ENCODE measurements around the gene STON2.
"Not testable (repeated sequence)": the region's sequence is repeated elsewhere in the genome, so short reads cannot be mapped to it uniquely, and the experiment has no call there.

STON2 gene

GRCh38 chr14:81264671-81265070 lies 135.5 kb downstream of the STON2 start:
- no peak for DNase-seq

DNA sequence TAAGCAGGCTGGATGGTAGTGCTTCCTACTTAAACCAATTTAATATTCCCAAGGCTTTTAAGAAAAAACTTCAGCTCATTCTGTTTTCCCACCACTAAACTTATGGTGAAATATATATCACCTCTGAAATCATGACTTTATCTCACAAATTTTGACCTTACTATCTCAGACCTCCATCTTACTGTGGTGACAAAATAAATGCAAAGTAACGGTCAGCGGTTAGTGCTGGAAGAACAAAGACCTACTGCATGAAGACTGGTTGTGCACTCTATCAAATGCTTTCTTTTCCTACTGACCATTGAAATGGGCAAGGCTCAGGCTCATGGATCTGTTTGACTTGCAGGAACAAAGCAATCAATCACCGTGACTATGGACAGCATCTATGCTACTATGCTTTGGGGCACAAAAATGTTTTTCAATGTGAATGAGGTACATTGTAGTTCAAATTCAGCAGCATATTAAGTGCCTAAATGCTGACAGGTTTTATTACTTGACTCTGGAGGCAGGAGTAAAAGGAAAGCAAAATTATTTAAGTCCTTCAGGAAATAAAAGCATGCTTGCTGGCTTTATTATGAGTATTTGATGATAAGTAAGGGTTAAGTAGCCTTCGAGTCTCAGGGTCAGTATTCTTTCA lies 136.2 kb downstream of the STON2 start:
- no peak for DNase-seq

DNA sequence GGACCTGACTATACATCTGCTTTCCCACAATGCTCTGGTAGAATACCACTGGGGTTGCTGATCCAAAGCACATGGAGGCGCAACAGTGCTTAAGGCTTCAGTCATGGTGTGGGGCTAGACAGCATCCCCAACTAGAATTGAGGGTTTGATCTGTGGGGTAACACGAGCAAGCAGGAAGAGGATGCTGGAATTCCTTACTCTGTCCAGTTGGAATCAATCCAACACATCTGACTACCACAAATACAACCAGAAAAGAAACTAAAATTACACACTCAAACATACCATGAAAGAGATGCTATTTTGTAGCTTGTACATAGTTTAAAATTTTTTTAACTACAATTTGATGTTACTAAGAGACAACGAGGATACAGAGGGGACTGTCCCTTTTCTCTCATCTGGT lies 138.9 kb downstream of the STON2 start:
- no peak for DNase-seq

- no peak for DNase-seq
These were observed 139.4 kb downstream of the STON2 start for GRCh38 chr14:81260732-81261131.

DNA sequence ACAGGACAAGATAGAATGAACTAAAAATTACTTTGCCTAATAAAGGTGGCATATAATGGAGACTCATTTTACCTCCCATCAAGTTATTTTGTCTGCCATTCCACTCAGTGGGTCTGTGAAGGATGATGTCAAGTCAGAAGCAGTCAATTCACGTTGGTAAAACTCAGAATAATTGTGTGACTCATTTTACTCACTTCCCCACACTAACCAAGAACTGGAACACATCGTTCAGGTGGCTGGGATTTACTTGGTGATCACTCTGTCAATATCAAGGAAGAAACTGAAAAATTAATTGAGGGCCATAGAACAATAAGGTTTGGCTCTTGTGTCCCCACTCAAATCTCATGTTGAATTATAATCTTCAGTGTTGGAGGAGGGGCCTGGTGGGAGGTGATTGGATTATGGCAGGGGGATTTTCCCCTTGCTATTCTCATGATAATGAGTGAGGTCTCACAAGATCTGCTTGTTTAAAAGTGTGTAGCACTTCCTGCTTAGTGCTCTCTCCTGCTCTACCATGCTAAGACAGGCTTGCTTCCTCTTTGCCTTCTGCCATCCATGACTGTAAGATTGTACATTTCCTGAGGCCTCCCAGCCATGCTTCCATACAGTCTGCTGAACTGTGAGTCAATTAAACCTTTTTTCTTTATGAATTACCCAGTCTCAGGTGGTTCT lies 143.7 kb downstream of the STON2 start:
- no peak for DNase-seq

DNA sequence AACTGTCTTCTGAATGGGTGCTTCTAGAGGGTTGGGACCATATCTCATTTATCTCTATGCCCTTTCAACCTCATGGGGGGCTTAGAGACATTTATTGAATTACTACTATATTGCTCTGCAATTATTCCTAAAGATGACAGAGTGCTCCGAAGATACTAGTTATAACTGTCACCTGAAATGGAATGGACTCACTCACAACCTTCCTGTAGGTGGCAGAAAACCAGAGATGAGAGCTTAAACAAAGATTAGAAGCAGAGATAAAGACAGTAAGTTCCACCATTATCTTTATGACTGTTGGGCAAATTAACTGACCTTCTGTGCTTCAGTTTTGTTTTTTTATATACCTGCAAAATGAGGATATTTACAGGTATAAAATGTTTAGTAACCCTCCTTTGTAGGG lies 147.8 kb downstream of the STON2 start:
- DNase-seq, result no peak

DNA sequence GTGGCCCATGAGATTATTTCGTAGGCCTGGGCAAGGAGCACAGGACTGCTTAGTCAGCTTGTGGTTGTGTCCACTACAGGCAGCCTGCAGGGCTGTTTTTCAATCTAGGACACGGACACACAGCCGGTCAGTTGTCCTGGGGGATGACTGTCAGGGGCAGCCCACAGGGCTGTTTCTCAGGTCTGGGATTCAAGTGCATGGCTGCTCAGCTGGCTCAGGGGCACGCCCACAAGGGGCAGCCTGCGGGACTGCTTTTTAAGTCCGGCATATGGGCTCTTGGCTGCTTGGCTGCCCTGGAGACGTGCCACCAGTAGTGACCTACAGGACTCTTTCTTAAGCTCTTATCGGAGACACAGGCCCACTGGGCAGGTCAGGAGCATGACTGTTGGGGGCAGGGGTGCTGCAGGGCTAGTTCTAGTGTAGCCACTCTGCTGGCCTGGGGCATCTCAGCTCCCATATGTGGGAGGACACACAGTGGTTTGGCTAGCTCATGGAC lies 152.8 kb downstream of the STON2 start:
- DNase-seq, result no peak

DNA sequence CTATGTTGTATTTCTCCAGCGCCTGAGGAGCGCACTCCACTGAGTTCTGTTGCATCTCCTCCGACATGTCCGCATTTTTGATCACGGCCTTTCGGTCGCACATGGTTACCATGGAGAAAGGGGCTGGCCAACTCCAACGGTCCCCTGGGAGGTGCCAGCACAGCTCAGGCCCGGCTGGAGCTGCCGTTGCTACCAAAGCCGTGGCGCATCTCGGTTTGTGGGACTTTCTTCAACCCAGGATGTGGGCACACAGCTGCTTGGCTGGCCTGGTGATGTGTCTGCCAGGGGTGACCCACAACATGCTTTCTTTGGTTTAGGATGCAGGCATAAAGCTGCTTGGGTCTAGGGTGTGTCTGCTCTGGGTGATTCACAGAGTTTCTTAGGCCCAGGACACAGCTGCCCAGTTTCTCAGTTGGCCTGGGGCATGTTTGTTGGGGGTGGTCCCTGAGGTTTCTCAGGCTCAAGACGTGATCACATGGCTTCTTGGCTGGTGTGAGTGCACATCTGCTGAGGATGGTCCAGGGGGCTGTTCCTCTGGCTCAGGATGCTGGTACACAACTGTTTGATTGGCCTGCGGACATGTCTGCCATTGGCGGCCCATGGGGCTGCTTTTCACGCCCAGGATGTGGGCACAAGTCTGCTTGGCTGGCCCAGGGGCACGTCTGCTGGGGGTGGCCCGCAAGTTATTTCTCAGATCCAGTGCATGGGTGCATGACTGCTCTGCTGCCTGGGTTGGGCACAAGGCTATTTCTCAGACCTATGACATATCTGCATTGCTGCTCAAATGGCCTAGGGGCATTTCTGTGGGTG lies 153.5 kb downstream of the STON2 start:
- DNase-seq, result peak; percentile 35

DNA sequence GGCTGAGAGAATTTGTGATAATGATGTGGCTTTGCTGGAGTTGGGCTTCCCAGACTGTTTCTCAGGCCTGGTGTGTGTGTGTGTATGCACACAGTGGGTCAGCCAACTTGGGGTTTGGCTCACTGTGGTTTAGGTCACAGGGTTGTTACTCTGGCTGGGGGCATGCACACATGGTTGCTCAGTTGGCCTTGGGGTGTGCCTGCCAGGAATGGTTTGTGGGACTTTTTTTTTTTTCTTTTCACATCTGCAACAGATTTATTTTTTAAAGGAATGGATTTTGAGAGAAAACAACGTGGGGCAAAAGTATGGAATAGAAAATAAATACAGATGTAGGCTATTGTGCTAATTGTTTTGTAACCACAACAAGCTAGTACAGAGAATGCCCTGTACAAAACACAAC lies 154.4 kb downstream of the STON2 start:
- DNase-seq, result peak; percentile 38

GRCh38 chr14:81244431-81244830 lies 155.7 kb downstream of the STON2 start:
- not testable (repeated sequence) for DNase-seq

DNA sequence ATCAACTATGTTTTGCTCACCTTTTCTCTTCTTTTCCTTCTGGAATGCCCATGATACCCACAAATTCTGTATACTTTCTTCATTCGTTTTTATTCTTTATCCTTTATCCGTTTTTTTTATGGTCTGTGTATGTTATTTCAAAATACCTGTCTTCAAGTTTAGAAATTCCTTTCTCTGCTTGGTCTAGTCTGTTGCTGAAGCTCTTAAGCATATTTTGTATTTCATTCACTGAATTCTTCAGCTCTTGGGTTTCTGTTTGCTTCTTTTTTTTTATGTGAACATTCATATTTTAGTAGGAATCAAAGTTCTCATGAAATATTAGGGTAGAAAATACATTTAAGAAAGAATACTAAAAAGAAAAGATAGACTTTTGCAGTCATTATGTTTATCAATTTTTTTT lies 156.6 kb downstream of the STON2 start:
- no peak for DNase-seq

- not testable (repeated sequence) for DNase-seq
These were observed 163.3 kb downstream of the STON2 start for GRCh38 chr14:81236849-81237248.

GRCh38 chr14:81236138-81236537 lies 164.0 kb downstream of the STON2 start:
- DNase-seq, result no peak

GRCh38 chr14:81235096-81235495 lies 165.0 kb downstream of the STON2 start:
- no peak for DNase-seq

GRCh38 chr14:81234278-81234677 lies 165.8 kb downstream of the STON2 start:
- peak; percentile 32 for DNase-seq

GRCh38 chr14:81233615-81234014 lies 166.5 kb downstream of the STON2 start:
- DNase-seq, result no peak

DNA sequence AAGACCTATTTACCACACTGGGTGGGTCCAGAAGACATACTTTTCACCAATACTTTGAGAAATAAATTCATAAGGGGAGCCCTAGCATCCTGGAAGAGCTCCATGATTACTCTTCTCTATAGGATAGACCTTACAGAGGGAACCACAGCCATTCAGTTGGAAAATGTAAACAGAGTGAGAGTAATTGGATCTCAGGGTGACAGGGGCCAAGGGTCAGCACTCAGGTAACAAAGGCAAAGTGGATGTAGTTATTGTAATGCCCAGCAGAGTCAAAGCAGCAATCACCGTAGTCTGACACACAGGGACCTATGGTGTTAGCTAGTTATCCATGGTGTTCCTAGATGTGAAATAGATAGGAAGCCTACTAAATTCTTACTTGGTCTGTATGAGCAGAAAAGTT lies 168.6 kb downstream of the STON2 start:
- DNase-seq, result no peak

DNA sequence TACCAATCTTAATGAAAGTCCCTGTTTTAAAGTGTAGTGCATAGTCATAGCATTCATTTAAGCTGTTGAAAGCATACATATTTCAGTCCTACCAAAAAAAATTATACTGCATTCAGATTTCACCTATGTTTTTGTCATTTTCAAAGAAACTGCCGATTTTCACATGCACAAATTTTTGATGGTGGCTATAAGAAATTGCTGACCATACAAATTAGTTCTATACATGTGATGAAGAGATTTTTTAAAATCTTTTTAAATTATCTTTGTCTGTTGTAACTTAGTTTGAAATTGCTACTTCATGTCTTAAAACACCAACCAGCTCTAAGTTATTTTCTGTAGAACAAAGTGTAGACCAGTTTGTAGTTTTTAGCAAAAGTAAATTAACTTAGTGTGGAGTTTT lies 175.9 kb downstream of the STON2 start:
- DNase-seq, result no peak

DNA sequence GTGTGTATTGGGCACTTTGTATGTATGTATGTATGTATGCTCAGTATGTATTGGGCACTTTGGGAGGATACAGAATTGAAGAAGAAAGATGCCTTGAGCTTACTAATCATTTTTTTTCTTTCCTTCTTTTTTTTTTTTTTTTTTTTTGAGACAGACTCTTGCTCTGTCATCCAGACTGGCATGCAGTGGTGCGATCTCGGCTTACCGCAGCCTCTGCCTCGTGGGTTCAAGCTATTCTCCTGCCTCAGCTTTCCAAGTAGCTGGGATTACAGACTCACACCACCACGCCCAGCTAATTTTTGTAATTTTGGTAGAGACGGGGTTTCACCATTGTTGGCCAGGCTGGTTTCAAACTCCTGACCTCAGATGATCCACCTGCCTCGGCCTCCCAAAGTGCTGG lies 176.3 kb downstream of the STON2 start:
- DNase-seq, result not testable (repeated sequence)

DNA sequence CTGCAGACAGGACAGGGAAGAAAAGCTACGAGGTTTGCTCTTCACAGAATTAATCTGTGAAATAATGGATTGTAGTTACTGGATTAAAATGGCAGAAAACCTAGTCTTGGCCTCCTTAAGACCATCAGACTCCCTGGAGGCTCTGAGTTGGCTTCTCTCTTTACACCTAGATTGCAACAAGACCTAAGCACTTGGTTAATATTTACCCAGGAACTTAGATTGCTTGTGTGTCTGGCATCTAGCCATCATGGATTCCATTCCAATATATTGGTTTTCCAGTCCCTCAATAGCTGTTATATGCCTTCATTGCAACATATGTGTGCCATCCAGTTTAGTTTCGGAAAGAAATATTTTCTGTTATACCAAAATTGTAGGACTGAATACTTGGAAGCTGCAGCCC lies 177.4 kb downstream of the STON2 start:
- no peak for DNase-seq

DNA sequence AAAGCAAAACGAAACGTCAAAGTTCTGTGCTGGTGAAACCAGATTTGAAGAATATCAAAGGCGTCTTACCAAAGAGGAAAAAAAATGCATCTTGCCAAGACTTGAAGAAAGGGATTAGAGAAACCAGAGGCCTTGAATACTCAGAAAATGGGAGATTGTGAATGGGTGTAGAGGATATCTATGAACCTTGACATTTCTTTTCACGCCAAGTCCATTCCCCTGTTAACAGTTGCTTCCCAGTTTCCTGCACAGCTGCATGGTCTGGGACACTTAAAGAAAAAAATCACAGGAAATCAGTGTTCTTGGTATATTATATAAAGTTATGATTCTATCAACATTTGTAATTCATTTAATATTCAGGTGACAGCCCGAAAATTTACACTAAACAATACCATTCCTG lies 178.0 kb downstream of the STON2 start:
- no peak for DNase-seq

- DNase-seq, result no peak
These were observed 178.5 kb downstream of the STON2 start for GRCh38 chr14:81221579-81222102.

- peak; percentile 98 for DNase-seq
These were observed 179.1 kb downstream of the STON2 start, which contains the start of gene GTF2A1 for GRCh38 chr14:81220830-81221578. GTF2A1 (minus strand) TSS chr14:81220959; CDS start chr14:81220518, 441 bp downstream.

Data from left hindlimb (tissue), 1 donor.